CD14-positive monocyte (primary cell): ENCODE results near the gene CAMTA1. TPM values are rescaled to one million over a fixed set of nuclear protein-coding genes. Genes with fewer than 3 reads are reported as not detected.
A peak's percentile ranks its signal among the peaks of the same experiment; 100 is the strongest.
"Not testable (repeated sequence)": the region's sequence is repeated elsewhere in the genome, so short reads cannot be mapped to it uniquely, and the experiment has no call there.

ENCODE experiments used
- DNase-seq, 3 donors: peaks; one replicate each; pipeline ENCODE4 v3.0.0-alpha.2; 2011 to 2022
- H2AFZ ChIP-seq: 2 replicates; pipeline ENCODE4 v1.6.0; 2012; ENCODE audit warnings: mild to moderate bottlenecking, low read depth, low read length, inconsistent platforms; ENCODE audit not compliant: insufficient read depth, poor library complexity, severe bottlenecking
- H3K27ac ChIP-seq, 2 donors: 1 replicate in 1 of 2; 2 replicates in 1 of 2; pipeline ENCODE4 v1.5.1; 2012 to 2013; ENCODE audit warnings: low read length in 2 of 2, control low read depth in 1 of 2, inconsistent platforms in 1 of 2, low read depth in 1 of 2, mild to moderate bottlenecking in 1 of 2
- H3K27me3 ChIP-seq, 2 donors: one replicate each; pipeline versions ENCODE4 v1.6.0 to v1.6.1; 2011 to 2013; ENCODE audit warnings: low read length in 2 of 2; ENCODE audit not compliant: control insufficient read depth in 2 of 2, insufficient read depth in 2 of 2
- H3K36me3 ChIP-seq, 2 donors: replicated peaks in 1 of 2; 1 replicate in 1 of 2; 2 replicates in 1 of 2; pipeline versions ENCODE4 v1.5.1 to v1.6.1; 2012 to 2013; ENCODE audit warnings: low read length in 2 of 2, control low read depth in 1 of 2, inconsistent platforms in 1 of 2, mild to moderate bottlenecking in 1 of 2; ENCODE audit not compliant: insufficient read depth in 2 of 2, control insufficient read depth in 1 of 2
- H3K4me1 ChIP-seq, 2 donors: 1 replicate in 1 of 2; 2 replicates in 1 of 2; pipeline versions ENCODE4 v1.5.1 to v1.6.1; 2012 to 2013; ENCODE audit warnings: low read length in 2 of 2, control low read depth in 1 of 2, inconsistent platforms in 1 of 2, mild to moderate bottlenecking in 1 of 2, moderate library complexity in 1 of 2; ENCODE audit not compliant: insufficient read depth in 2 of 2, control insufficient read depth in 1 of 2
- H3K4me2 ChIP-seq: replicated peaks from 2 replicates; pipeline ENCODE3; 2012; ENCODE audit warnings: low read length, moderate library complexity, mild to moderate bottlenecking; ENCODE audit not compliant: poor library complexity, severe bottlenecking; ENCODE audit errors: extremely low read depth
- H3K4me3 ChIP-seq, 3 experiments: fragments of 200-600 bp in 1 of 3; sonication (generic) in 1 of 3; replicated peaks in 1 of 3; 1 replicate in 2 of 3; 2 replicates in 1 of 3; pipeline ENCODE4 v1.5.1; 2011 to 2013; ENCODE audit warnings: low read length in 3 of 3, mild to moderate bottlenecking in 3 of 3, control low read depth in 2 of 3, low read depth in 2 of 3, inconsistent platforms in 1 of 3, moderate library complexity in 1 of 3
- H3K79me2 ChIP-seq: 2 replicates; pipeline ENCODE4 v1.6.0; 2012; ENCODE audit warnings: mild to moderate bottlenecking, control low read depth, inconsistent platforms, low read length, moderate library complexity; ENCODE audit not compliant: insufficient read depth
- H3K9ac ChIP-seq: 2 replicates; pipeline ENCODE4 v1.6.0; 2017; ENCODE audit warnings: low read length, mild to moderate bottlenecking; ENCODE audit not compliant: insufficient read depth, poor library complexity, severe bottlenecking
- H3K9me3 ChIP-seq, 2 donors: replicated peaks in 1 of 2; 1 replicate in 1 of 2; 2 replicates in 1 of 2; pipeline versions ENCODE4 v1.5.1 to v1.6.1; 2012 to 2013; ENCODE audit warnings: low read length in 2 of 2, control low read depth in 1 of 2; ENCODE audit not compliant: control insufficient read depth in 1 of 2, insufficient read depth in 1 of 2
- H4K20me1 ChIP-seq: 2 replicates; pipeline ENCODE4 v1.6.0; 2012; ENCODE audit warnings: mild to moderate bottlenecking, low read length, control low read depth, moderate library complexity; ENCODE audit not compliant: insufficient read depth
- H3K27ac Mint-ChIP-seq, 7 donors: one replicate each; pipeline ENCODE4 v1.8.0; 2020; ENCODE audit warnings: mild to moderate bottlenecking in 7 of 7, mixed read lengths in 7 of 7, moderate library complexity in 6 of 7, inconsistent platforms in 2 of 7
- H3K27me3 Mint-ChIP-seq, 3 donors: one replicate each; pipeline ENCODE4 v1.8.0; 2021 to 2022; ENCODE audit warnings: low read depth in 3 of 3, mild to moderate bottlenecking in 3 of 3, mixed read lengths in 3 of 3, moderate library complexity in 3 of 3, inconsistent platforms in 1 of 3
- H3K36me3 Mint-ChIP-seq, 2 donors: one replicate each; pipeline ENCODE4 v1.8.0; 2020; ENCODE audit warnings: mixed read lengths in 2 of 2, inconsistent platforms in 1 of 2, mild to moderate bottlenecking in 1 of 2
- H3K4me1 Mint-ChIP-seq: one replicate; pipeline ENCODE4 v1.8.0; 2020; ENCODE audit warnings: mild to moderate bottlenecking, mixed read lengths
- H3K4me3 Mint-ChIP-seq, 2 donors: one replicate each; pipeline ENCODE4 v1.8.0; 2020; ENCODE audit warnings: mild to moderate bottlenecking in 2 of 2, mixed read lengths in 2 of 2, moderate library complexity in 1 of 2
- H3K9me3 Mint-ChIP-seq, 7 donors: one replicate each; pipeline ENCODE4 v1.8.0; 2020 to 2022; ENCODE audit warnings: mixed read lengths in 7 of 7, mild to moderate bottlenecking in 6 of 7, moderate library complexity in 6 of 7, inconsistent platforms in 2 of 7
- CTCF ChIP-seq: fragments of 200-600 bp; IDR thresholded peaks from one replicate; pipeline ENCODE4 v1.8.0; 2022; ENCODE audit warnings: antibody characterized with exemption, mild to moderate bottlenecking
- WGBS: methylation state at CpG from one replicate; pipeline ENCODE4 v1.1.5; 2013; ENCODE audit warnings: missing lambda C conversion rate; ENCODE audit not compliant: insufficient coverage; 5-methylcytosine and 5-hydroxymethylcytosine counted together
- intact Hi-C, 2 donors: fragments of 100-400 bp; cut with micrococcal nuclease; formaldehyde crosslinking; loops; one replicate each; pipeline versions ENCODE4 v1.15.0 to v1.15.1; 2023
- polyA plus RNA-seq, 3 donors: library from polyadenylated mRNA; depleted of rRNA in 1 of 3; unstranded in 2 of 3; stranded (reverse) in 1 of 3; fragments of 300-500 nt in 2 of 3; fragments of >200 nt in 1 of 3; fragmentation: Illumina TruSeq in 2 of 3; gene quantifications; 1 replicate in 2 of 3; 2 replicates in 1 of 3; pipeline ENCODE4 v1.2.3, GENCODE V29; 2012 to 2021

CAMTA1 gene
- polyA plus RNA-seq, 3 donors, result 52.0 to 89.6 (median 78.3) TPM

DNA sequence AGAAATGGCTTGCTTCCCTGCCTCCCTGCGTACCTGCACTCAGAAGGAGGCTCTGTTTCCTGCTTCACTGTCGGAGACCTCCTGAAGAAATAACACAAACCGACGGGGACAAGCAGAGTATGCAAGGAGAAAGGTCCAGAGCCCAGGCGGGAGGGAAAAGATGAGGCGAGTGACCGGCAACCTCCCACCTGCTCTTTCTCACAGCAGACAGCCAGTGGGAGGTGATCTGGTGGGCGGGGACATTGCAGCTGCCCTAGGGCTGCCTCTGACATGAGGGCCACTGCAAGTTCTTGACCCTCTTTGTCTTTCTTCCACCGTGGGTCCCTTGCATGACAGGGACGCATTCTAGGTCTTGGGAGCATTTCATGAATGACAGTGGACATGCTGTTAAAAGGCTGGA is 368.2 kb downstream of the CAMTA1 start:
- Histone ChIP-seq H3K79me2 (no peaks in the 10 kb centered on the region), H3K27ac (no peak overlapping the region), H3K9ac (no peak overlapping the region), H3K4me3 (no peak overlapping the region), H3K36me3 (no peaks in the 10 kb centered on the region), H4K20me1 (no peaks in the 10 kb centered on the region), H3K4me1 (no peaks in the 10 kb centered on the region), H3K27me3 (peaks cover 0 to 3% of the 10 kb centered on the region in 2 donors), H3K9me3 (no peaks in the 10 kb centered on the region), H3K4me2 (no peak overlapping the region), H2AFZ (no peak overlapping the region)
- no peak for TF ChIP-seq CTCF
- no peak for DNase-seq
- no peaks in the 10 kb centered on the region for H3K9me3 Mint-ChIP-seq
- no peaks in the 10 kb centered on the region for H3K4me1 Mint-ChIP-seq
- intact Hi-C loops, result no loop called here
- H3K4me3 Mint-ChIP-seq, result no peak overlapping the region
- H3K27me3 Mint-ChIP-seq, result peaks cover 4 to 16% (median 5%) of the 10 kb centered on the region in 3 donors
- H3K27ac Mint-ChIP-seq, result no peak overlapping the region
- 85% methylated on average over 7 of the region's 10 CpGs for WGBS
- H3K36me3 Mint-ChIP-seq, result no peaks in the 10 kb centered on the region

DNA sequence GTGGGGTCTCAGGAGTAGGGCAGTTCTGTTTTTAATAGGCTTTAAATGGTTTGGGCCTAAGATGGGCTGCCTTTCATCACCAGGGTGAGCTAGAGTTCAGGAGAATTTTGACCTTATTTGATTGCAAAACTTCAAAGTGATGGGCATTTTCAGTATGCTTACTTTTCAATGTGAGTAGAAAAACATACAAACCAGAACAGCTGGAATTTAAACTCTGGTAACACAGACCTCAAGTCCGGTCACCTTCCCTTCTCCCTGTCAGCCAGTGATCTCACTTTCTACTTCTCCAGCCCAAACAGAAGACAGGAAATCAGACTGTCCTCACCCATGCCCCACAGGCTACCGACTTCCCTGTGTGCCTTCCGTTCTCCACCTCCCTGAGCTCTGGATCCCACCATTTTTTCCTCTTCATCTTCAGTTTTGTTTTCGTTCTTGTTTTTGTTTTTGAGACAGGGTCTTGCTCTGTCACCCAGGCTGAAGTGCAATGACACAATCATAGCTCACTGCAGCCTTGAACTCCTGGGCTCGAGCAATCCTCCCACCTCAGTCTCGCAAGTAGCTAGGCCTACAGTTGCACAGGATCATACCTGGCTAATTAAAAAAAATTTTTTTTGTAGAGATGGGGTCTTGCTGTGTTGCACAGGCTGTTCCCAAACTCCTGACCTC is 374.0 kb downstream of the CAMTA1 start:
- H3K27me3 ChIP-seq, result no peaks in the 10 kb centered on the region

GRCh38 chr1:7168554-7168953 is 383.3 kb downstream of the CAMTA1 start:
- H2AFZ ChIP-seq, H3K4me2 ChIP-seq, H3K4me3 ChIP-seq, H3K36me3 Mint-ChIP-seq, H3K27ac ChIP-seq, H3K79me2 ChIP-seq, H3K9ac ChIP-seq, H3K4me1 Mint-ChIP-seq, H3K9me3 ChIP-seq, H3K36me3 ChIP-seq, intact Hi-C loops, H4K20me1 ChIP-seq, H3K27me3 ChIP-seq, DNase-seq, H3K4me1 ChIP-seq, H3K9me3 Mint-ChIP-seq, H3K4me3 Mint-ChIP-seq: not testable (repeated sequence)
- WGBS, result 93% methylated on average over 2 of the region's 2 CpGs
- peak overlapping the region in 1 of 7 donors; percentile 76 for H3K27ac Mint-ChIP-seq
- peaks cover 0 to 13% (median 5%) of the 10 kb centered on the region in 3 donors for H3K27me3 Mint-ChIP-seq

More for the DNA sequence above, 374.0 kb downstream of the CAMTA1 start:
- no peak overlapping the region for H3K27ac Mint-ChIP-seq
- peaks cover 3% of the 10 kb centered on the region for H3K4me1 Mint-ChIP-seq
- H3K9me3 Mint-ChIP-seq, result peaks cover 4 to 9% (median 7%) of the 10 kb centered on the region in 7 donors
- no peak overlapping the region for H2AFZ ChIP-seq
- no peak overlapping the region for H3K27ac ChIP-seq
- no peak overlapping the region for H3K4me3 ChIP-seq
- no peak overlapping the region for H3K9ac ChIP-seq
- no peak overlapping the region for H3K4me3 Mint-ChIP-seq
- H3K4me2 ChIP-seq, result no peak overlapping the region
- no peaks in the 10 kb centered on the region for H3K79me2 ChIP-seq
- no peaks in the 10 kb centered on the region for H3K36me3 Mint-ChIP-seq
- TF ChIP-seq CTCF, result no peak
- H4K20me1 ChIP-seq, result no peaks in the 10 kb centered on the region
- peaks cover 0 to 6% of the 10 kb centered on the region in 2 donors for H3K9me3 ChIP-seq
- H3K36me3 ChIP-seq, result no peaks in the 10 kb centered on the region
- DNase-seq, result no peak
- H3K27me3 Mint-ChIP-seq, result peaks cover 2 to 5% (median 3%) of the 10 kb centered on the region in 3 donors
- no peaks in the 10 kb centered on the region for H3K4me1 ChIP-seq
- intact Hi-C loops, result no loop called here
- 11% methylated on average over 4 of the region's 6 CpGs for WGBS
